ENCODE data around the gene C5orf47.

C5orf47 gene

DNA sequence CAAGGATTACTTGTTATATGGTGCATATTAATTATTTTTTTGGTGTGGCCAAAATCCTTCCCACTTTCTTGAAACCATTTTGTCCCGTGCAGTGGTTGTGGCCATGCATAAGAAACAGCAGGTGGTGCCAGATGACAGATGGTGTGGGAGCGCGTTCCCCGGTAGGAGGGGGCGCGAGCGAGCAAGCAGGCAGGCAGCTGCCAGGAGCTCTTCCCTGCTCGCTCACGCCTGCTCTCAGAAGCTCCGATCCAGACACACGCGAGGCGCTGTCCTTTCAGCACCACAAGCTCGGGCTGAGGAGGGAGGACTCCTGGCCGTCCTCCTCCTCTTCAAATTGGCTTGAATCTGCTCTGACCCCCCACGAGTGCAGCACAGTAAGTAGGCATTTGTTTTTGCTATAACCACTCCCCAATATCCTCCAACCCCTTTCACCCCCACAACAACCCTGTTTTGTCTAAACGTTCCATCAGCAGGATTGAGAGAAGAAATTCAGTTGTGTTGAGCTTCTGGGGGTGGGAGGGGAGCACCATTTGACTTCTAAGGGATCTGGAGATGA lies 56.6 kb downstream of the C5orf47 start, which contains the start of gene NSG2:
Gene NSG2 (plus strand): TSS at position 237 of the 556 bp plus-strand sequence. CDS start 1,050 bp downstream, outside the sequence.
- no peak for DNase-seq

DNA sequence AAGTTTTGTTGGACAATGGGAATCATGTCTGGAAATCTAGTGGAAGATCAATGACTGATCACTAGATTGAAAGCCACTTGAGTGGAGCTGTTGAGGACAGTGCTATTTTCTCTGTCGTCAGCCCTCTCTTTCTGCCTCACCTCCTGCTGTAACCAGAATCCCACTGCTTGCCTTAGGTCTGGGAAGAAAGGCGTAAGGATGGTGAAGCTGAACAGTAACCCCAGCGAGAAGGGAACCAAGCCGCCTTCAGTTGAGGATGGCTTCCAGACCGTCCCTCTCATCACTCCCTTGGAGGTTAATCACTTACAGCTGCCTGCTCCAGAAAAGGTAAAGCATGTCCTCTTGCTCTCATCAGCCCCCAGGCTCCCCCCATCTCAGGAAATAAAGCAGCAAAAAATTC lies 57.6 kb downstream of the C5orf47 start:
- no peak for DNase-seq

DNA sequence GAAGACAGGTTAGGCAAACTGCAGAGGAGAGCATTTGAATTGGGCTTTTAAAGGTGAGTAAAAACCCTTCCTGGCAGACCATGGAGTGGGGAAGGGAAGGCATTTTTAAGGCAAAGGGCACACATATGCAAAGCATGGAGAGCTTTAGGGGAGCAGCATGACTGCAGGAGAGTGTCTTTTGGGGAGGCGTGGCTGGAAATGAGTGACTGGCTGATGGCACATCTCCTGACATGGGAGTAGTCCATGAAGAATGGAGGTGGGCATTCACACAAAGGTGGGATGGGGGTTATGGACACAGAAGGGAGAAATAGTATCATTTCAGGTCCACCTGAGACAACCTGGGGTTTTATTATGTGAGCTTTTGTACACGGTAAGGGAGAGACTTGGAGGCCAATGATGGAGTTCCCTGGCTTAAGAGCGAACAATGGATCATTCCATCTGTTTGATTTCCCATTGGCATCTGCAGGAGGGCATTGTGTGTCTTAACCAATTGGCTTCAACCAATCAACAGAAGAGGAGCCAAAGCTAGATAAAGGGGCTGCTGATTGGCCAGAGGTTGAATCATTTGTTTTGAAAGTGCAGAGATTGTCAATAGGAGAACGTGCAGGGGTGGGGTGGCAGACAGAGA lies 58.6 kb downstream of the C5orf47 start:
- no peak for DNase-seq

DNA sequence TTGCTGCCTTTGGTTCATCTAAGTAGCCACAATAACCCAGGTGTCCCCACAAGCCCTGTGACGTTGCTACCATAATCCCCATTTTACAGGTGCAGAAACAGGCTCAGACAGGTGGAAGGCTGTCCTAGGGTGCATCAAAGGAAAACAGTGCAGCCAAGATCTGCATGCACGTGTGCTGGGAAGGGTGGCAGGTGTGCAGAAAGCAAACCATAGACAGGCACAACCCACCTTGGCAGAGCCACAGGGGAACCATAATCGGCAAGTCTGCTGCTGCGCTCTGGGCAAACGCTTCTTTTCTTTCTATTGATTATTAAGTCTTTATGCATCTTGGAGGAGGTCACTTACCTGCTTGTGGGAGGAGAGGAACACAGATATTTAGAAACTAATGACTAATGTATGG lies 63.7 kb downstream of the C5orf47 start:
- DNase-seq: no peak

DNA sequence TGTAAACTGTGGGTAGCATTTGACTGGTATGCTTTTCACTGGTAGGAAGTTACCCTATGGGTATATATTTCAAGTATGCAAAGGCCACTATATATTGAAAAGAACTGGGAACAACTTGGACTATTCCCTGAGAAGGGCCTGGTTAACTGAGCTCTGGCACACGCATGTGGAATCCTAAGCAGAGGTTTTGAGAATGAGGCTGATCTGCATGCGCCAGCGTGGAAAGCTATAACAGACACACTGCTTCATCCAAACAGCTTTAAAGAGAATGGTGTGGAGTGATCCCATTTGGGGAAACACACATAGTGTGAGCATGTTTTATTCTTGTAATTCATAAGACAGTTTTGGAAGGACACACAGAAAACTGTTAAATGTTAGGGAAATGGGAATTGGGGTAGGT lies 64.9 kb downstream of the C5orf47 start:
- DNase-seq: no peak

Data from GF-D8 (cell line).